WTC11 (cell line): Measurements from ENCODE around the gene EGLN2. TPM values are rescaled to one million over a fixed set of nuclear protein-coding genes. Genes with fewer than 3 reads are reported as not detected.

Experiments
- CREB1 ChIP-seq: sonication (generic); formaldehyde crosslinking; IDR thresholded peaks from 2 replicates; pipeline ENCODE4 v1.8.0; 2023; ENCODE audit warnings: mild to moderate bottlenecking, missing genetic modification reagents
- GABPB1 ChIP-seq: sonication (generic); formaldehyde crosslinking; IDR thresholded peaks from 2 replicates; pipeline ENCODE4 v1.8.1; 2023; ENCODE audit warnings: mild to moderate bottlenecking, missing genetic modification reagents
- JAZF1 ChIP-seq: fragments of 250-450 bp; sonication (Bioruptor Pico); IDR thresholded peaks from 2 replicates; pipeline ENCODE4 v1.9.0; 2021; ENCODE audit warnings: moderate library complexity, mild to moderate bottlenecking, inconsistent platforms
- KAT7 ChIP-seq: sonication (generic); formaldehyde crosslinking; IDR thresholded peaks from 2 replicates; pipeline ENCODE4 v1.8.1; 2023; ENCODE audit warnings: missing genetic modification reagents, mild to moderate bottlenecking, borderline replicate concordance
- MXD4 ChIP-seq: fragments of 250-450 bp; sonication (Bioruptor Pico); IDR thresholded peaks from 2 replicates; pipeline ENCODE4 v1.8.0; 2021; ENCODE audit warnings: mild to moderate bottlenecking, moderate library complexity, borderline replicate concordance
- NFE2L1 ChIP-seq: sonication (generic); formaldehyde crosslinking; IDR thresholded peaks from 2 replicates; pipeline ENCODE4 v1.8.1; 2023; ENCODE audit warnings: missing genetic modification reagents
- NR1H2 ChIP-seq: sonication (generic); formaldehyde crosslinking; IDR thresholded peaks from 2 replicates; pipeline ENCODE4 v1.9.0; 2021; ENCODE audit warnings: mild to moderate bottlenecking, moderate library complexity, missing genetic modification reagents
- NR2C2 ChIP-seq: sonication (generic); formaldehyde crosslinking; IDR thresholded peaks from 2 replicates; pipeline ENCODE4 v1.8.0; 2022; ENCODE audit warnings: mild to moderate bottlenecking, missing genetic modification reagents
- NR3C1 ChIP-seq: sonication (generic); formaldehyde crosslinking; conservative IDR thresholded peaks from 2 replicates; pipeline ENCODE4 v1.8.1; 2023; ENCODE audit warnings: low read depth, mild to moderate bottlenecking, missing genetic modification reagents
- TEAD1 ChIP-seq: sonication (generic); formaldehyde crosslinking; IDR thresholded peaks from 2 replicates; pipeline ENCODE4 v1.8.0; 2022; ENCODE audit warnings: mild to moderate bottlenecking, missing genetic modification reagents
- ZNF138 ChIP-seq: sonication (generic); formaldehyde crosslinking; conservative IDR thresholded peaks from 2 replicates; pipeline ENCODE4 v1.8.1; 2022; ENCODE audit warnings: mild to moderate bottlenecking, moderate library complexity, missing genetic modification reagents
- ZNF232 ChIP-seq: sonication (generic); formaldehyde crosslinking; IDR thresholded peaks from 2 replicates; pipeline ENCODE4 v1.8.0; 2022; ENCODE audit warnings: mild to moderate bottlenecking, missing genetic modification reagents
- ZNF416 ChIP-seq: fragments of 250-450 bp; sonication (Bioruptor Pico); IDR thresholded peaks from 2 replicates; pipeline ENCODE4 v1.9.0; 2021; ENCODE audit warnings: mild to moderate bottlenecking, inconsistent platforms
- total RNA-seq: library from RNA; stranded (reverse); gene quantifications from 3 replicates; pipeline ENCODE4 v1.2.3, GENCODE V29; 2021
- TF ChIP-seq, protein P1 (sequence below): fragments of 250-450 bp; sonication (Bioruptor Pico); IDR thresholded peaks from 2 replicates; pipeline ENCODE4 v1.9.0; 2021; ENCODE audit warnings: mild to moderate bottlenecking, borderline replicate concordance
- TF ChIP-seq, protein P2 (sequence below): sonication (generic); formaldehyde crosslinking; IDR thresholded peaks from 2 replicates; pipeline ENCODE4 v1.8.1; 2023; ENCODE audit warnings: mild to moderate bottlenecking, missing genetic modification reagents, borderline replicate concordance
- TF ChIP-seq, protein P3 (sequence below): sonication (generic); formaldehyde crosslinking; IDR thresholded peaks from 2 replicates; pipeline ENCODE4 v1.8.1; 2023; ENCODE audit warnings: mild to moderate bottlenecking, missing genetic modification reagents, moderate library complexity
- TF ChIP-seq, protein P4 (sequence below): sonication (generic); formaldehyde crosslinking; conservative IDR thresholded peaks from 2 replicates; pipeline ENCODE4 v1.8.1; 2023; ENCODE audit warnings: mild to moderate bottlenecking, low read depth, missing genetic modification reagents, moderate library complexity
- TF ChIP-seq, protein P5 (sequence below): fragments of 250-450 bp; sonication (Bioruptor Pico); conservative IDR thresholded peaks from 2 replicates; pipeline ENCODE4 v1.9.0; 2021; ENCODE audit warnings: mild to moderate bottlenecking
- TF ChIP-seq, protein P6 (sequence below): fragments of 250-450 bp; sonication (Bioruptor Pico); IDR thresholded peaks from 2 replicates; pipeline ENCODE4 v1.9.0; 2021; ENCODE audit warnings: mild to moderate bottlenecking
- TF ChIP-seq, protein P7 (sequence below): sonication (generic); formaldehyde crosslinking; conservative IDR thresholded peaks from 2 replicates; pipeline ENCODE4 v1.8.1; 2022; ENCODE audit warnings: mild to moderate bottlenecking, missing genetic modification reagents

Gene EGLN2
- total RNA-seq, 1 experiment from 2014 or later, result 102 TPM

DNA sequence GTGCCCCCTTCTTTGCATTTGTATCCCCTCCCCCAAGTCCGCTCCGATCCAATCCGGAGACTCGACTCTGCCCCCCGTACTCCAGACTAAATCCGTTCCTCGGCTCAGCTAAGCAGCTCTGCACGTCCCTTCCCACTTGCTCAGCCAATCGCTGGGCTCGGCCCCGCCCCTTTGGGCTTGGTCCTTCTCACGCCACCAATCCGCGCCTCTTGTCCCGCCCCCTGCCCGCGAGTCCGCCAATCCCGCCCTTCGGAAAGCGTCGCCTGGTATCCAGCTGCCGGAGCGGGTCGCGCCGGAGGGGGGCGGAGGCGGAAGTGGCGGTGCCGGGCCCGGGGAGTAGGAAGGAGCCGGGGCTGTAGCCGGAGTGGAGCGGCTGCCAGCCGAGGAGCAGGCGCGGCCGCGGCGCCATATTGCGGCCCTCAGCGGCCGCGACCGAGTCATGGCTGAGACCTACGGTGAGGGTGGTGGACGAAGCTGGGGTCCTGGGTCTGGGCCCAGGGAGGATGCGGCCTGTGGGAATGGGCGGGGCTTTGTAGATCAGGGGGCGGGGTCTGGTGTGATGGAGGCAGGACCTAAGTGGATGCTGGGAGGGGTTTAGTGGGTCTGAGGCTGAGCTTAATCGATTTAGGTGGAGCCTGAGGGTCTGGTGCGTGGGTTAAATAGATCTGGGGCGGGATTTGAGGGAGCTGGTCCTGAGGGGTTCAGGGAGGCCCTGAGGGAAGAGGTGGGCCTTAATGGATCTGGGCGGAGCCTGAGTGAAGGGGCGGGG lies 20.9 kb upstream of the EGLN2 start, which contains the start of gene RAB4B (continued):
- TF ChIP-seq, protein P1, sequence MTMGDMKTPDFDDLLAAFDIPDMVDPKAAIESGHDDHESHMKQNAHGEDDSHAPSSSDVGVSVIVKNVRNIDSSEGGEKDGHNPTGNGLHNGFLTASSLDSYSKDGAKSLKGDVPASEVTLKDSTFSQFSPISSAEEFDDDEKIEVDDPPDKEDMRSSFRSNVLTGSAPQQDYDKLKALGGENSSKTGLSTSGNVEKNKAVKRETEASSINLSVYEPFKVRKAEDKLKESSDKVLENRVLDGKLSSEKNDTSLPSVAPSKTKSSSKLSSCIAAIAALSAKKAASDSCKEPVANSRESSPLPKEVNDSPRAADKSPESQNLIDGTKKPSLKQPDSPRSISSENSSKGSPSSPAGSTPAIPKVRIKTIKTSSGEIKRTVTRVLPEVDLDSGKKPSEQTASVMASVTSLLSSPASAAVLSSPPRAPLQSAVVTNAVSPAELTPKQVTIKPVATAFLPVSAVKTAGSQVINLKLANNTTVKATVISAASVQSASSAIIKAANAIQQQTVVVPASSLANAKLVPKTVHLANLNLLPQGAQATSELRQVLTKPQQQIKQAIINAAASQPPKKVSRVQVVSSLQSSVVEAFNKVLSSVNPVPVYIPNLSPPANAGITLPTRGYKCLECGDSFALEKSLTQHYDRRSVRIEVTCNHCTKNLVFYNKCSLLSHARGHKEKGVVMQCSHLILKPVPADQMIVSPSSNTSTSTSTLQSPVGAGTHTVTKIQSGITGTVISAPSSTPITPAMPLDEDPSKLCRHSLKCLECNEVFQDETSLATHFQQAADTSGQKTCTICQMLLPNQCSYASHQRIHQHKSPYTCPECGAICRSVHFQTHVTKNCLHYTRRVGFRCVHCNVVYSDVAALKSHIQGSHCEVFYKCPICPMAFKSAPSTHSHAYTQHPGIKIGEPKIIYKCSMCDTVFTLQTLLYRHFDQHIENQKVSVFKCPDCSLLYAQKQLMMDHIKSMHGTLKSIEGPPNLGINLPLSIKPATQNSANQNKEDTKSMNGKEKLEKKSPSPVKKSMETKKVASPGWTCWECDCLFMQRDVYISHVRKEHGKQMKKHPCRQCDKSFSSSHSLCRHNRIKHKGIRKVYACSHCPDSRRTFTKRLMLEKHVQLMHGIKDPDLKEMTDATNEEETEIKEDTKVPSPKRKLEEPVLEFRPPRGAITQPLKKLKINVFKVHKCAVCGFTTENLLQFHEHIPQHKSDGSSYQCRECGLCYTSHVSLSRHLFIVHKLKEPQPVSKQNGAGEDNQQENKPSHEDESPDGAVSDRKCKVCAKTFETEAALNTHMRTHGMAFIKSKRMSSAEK (CRISPR knock-in tag), result no peak
- TF ChIP-seq ZNF416 (CRISPR knock-in tag) (no peak), NFE2L1 (CRISPR knock-in tag) (no peak; the same call in 1 of the 2 replicates), CREB1 (CRISPR knock-in tag) (no peak), NR3C1 (CRISPR knock-in tag) (no peak), TEAD1 (CRISPR knock-in tag) (0 out of 2 replicates have a peak, but pooled peaks have one; percentile 18), GABPB1 (CRISPR knock-in tag) (no peak), NR1H2 (CRISPR knock-in tag) (no peak), ZNF232 (0 out of 2 replicates have a peak, but pooled peaks have one; percentile 15), MXD4 (no peak), NR2C2 (CRISPR knock-in tag) (no peak), KAT7 (CRISPR knock-in tag) (no peak), ZNF138 (CRISPR knock-in tag) (no peak), JAZF1 (CRISPR knock-in tag) (no peak)
- TF ChIP-seq, protein P2, sequence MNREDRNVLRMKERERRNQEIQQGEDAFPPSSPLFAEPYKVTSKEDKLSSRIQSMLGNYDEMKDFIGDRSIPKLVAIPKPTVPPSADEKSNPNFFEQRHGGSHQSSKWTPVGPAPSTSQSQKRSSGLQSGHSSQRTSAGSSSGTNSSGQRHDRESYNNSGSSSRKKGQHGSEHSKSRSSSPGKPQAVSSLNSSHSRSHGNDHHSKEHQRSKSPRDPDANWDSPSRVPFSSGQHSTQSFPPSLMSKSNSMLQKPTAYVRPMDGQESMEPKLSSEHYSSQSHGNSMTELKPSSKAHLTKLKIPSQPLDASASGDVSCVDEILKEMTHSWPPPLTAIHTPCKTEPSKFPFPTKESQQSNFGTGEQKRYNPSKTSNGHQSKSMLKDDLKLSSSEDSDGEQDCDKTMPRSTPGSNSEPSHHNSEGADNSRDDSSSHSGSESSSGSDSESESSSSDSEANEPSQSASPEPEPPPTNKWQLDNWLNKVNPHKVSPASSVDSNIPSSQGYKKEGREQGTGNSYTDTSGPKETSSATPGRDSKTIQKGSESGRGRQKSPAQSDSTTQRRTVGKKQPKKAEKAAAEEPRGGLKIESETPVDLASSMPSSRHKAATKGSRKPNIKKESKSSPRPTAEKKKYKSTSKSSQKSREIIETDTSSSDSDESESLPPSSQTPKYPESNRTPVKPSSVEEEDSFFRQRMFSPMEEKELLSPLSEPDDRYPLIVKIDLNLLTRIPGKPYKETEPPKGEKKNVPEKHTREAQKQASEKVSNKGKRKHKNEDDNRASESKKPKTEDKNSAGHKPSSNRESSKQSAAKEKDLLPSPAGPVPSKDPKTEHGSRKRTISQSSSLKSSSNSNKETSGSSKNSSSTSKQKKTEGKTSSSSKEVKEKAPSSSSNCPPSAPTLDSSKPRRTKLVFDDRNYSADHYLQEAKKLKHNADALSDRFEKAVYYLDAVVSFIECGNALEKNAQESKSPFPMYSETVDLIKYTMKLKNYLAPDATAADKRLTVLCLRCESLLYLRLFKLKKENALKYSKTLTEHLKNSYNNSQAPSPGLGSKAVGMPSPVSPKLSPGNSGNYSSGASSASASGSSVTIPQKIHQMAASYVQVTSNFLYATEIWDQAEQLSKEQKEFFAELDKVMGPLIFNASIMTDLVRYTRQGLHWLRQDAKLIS (CRISPR knock-in tag), result no peak
- TF ChIP-seq, protein P3, sequence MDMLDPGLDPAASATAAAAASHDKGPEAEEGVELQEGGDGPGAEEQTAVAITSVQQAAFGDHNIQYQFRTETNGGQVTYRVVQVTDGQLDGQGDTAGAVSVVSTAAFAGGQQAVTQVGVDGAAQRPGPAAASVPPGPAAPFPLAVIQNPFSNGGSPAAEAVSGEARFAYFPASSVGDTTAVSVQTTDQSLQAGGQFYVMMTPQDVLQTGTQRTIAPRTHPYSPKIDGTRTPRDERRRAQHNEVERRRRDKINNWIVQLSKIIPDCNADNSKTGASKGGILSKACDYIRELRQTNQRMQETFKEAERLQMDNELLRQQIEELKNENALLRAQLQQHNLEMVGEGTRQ (CRISPR knock-in tag), result no peak
- TF ChIP-seq, protein P4, sequence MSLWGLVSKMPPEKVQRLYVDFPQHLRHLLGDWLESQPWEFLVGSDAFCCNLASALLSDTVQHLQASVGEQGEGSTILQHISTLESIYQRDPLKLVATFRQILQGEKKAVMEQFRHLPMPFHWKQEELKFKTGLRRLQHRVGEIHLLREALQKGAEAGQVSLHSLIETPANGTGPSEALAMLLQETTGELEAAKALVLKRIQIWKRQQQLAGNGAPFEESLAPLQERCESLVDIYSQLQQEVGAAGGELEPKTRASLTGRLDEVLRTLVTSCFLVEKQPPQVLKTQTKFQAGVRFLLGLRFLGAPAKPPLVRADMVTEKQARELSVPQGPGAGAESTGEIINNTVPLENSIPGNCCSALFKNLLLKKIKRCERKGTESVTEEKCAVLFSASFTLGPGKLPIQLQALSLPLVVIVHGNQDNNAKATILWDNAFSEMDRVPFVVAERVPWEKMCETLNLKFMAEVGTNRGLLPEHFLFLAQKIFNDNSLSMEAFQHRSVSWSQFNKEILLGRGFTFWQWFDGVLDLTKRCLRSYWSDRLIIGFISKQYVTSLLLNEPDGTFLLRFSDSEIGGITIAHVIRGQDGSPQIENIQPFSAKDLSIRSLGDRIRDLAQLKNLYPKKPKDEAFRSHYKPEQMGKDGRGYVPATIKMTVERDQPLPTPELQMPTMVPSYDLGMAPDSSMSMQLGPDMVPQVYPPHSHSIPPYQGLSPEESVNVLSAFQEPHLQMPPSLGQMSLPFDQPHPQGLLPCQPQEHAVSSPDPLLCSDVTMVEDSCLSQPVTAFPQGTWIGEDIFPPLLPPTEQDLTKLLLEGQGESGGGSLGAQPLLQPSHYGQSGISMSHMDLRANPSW, result no peak
- TF ChIP-seq, protein P5, sequence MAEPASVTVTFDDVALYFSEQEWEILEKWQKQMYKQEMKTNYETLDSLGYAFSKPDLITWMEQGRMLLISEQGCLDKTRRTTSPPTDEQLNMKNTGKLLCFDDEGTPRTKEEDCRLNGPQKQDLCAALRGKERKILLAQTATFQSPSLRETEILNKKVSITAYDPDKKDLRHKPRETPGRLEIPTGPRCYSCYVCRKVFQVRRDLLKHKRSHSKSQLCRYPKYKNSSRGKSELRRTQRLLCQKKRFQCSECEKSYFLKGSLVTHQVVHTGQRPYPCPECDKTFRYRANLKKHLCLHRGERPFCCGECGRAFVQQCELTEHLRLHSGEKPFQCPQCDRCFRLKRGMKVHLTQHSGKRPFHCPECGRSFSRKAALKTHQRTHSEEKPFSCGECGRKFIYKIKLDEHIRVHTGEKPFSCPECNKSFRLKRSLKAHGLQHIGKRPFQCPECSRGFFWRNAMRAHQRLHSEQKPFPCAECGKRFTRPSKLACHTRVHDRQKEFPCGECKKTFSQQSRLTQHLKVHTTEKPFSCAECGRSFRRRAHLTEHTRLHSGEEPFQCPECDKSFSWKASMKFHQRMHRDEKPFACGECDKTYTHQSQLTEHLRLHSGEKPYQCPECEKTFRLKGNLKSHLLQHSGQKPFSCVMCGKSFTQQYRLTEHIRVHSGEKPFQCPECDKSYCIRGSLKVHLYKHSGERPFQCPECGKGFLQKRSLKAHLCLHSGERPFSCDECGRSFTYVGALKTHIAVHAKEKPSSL (CRISPR knock-in tag), result no peak
- TF ChIP-seq, protein P6, sequence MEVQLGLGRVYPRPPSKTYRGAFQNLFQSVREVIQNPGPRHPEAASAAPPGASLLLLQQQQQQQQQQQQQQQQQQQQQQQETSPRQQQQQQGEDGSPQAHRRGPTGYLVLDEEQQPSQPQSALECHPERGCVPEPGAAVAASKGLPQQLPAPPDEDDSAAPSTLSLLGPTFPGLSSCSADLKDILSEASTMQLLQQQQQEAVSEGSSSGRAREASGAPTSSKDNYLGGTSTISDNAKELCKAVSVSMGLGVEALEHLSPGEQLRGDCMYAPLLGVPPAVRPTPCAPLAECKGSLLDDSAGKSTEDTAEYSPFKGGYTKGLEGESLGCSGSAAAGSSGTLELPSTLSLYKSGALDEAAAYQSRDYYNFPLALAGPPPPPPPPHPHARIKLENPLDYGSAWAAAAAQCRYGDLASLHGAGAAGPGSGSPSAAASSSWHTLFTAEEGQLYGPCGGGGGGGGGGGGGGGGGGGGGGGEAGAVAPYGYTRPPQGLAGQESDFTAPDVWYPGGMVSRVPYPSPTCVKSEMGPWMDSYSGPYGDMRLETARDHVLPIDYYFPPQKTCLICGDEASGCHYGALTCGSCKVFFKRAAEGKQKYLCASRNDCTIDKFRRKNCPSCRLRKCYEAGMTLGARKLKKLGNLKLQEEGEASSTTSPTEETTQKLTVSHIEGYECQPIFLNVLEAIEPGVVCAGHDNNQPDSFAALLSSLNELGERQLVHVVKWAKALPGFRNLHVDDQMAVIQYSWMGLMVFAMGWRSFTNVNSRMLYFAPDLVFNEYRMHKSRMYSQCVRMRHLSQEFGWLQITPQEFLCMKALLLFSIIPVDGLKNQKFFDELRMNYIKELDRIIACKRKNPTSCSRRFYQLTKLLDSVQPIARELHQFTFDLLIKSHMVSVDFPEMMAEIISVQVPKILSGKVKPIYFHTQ (CRISPR knock-in tag), result no peak
- TF ChIP-seq, protein P7, sequence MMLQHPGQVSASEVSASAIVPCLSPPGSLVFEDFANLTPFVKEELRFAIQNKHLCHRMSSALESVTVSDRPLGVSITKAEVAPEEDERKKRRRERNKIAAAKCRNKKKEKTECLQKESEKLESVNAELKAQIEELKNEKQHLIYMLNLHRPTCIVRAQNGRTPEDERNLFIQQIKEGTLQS, result no peak
